NCI-H2107 treated with DMSO at 0.1 percent for 48 hours (cell line): ENCODE data around the gene SLC13A2.

Experiments used
- DNase-seq: peaks from one replicate; lab custom pipeline; 2025; ENCODE audit not compliant: unreplicated experiment; lab: John Stamatoyannopoulos, UW

Gene SLC13A2

GRCh38 chr17:28492352-28493310, 19.2 kb downstream of the SLC13A2 start:
- no peak for DNase-seq

- no peak for DNase-seq
Observed at GRCh38 chr17:28493460-28493859, 20.0 kb downstream of the SLC13A2 start.

- peak; percentile 30 for DNase-seq
Observed at GRCh38 chr17:28494445-28495188, 21.2 kb downstream of the SLC13A2 start.

GRCh38 chr17:28495635-28496034, 22.2 kb downstream of the SLC13A2 start:
- DNase-seq: no peak

- DNase-seq: no peak
Observed at GRCh38 chr17:28497931-28498330, 24.5 kb downstream of the SLC13A2 start.

- DNase-seq: no peak
Observed at GRCh38 chr17:28498652-28499363, 25.4 kb downstream of the SLC13A2 start.

GRCh38 chr17:28499364-28499664, 25.9 kb downstream of the SLC13A2 start:
- no peak for DNase-seq

- no peak for DNase-seq
Observed at GRCh38 chr17:28499684-28500357, 26.4 kb downstream of the SLC13A2 start.

- no peak for DNase-seq
Observed at GRCh38 chr17:28500712-28501379, 27.4 kb downstream of the SLC13A2 start.

- DNase-seq: no peak
Observed at GRCh38 chr17:28501421-28502284, 28.2 kb downstream of the SLC13A2 start.

GRCh38 chr17:28503420-28503819, 30.0 kb downstream of the SLC13A2 start:
- no peak for DNase-seq

- DNase-seq: no peak
Observed at GRCh38 chr17:28505986-28506665, 32.7 kb downstream of the SLC13A2 start, which contains the start of gene FOXN1. FOXN1 (plus strand) TSS chr17:28506348; CDS start chr17:28523970, 17,622 bp downstream.

- DNase-seq: no peak
Observed at GRCh38 chr17:28506763-28507487, 33.5 kb downstream of the SLC13A2 start.

GRCh38 chr17:28507567-28508203, 34.2 kb downstream of the SLC13A2 start:
- DNase-seq: no peak

- DNase-seq: no peak
Observed at GRCh38 chr17:28508211-28508724, 34.8 kb downstream of the SLC13A2 start.

GRCh38 chr17:28509789-28510188, 36.3 kb downstream of the SLC13A2 start:
- DNase-seq: no peak

- no peak for DNase-seq
Observed at GRCh38 chr17:28511858-28512461, 38.5 kb downstream of the SLC13A2 start.
